Medulla oblongata (tissue), 1 donor: ENCODE data around the gene ZKSCAN3.
A peak's percentile ranks its signal among the peaks of the same experiment; 100 is the strongest.
"Not testable (repeated sequence)": the region's sequence is repeated elsewhere in the genome, so short reads cannot be mapped to it uniquely, and the experiment has no call there.

Experiments used
- DNase-seq: peaks from one replicate; pipeline ENCODE4 v3.0.0-alpha.2; 2015; ENCODE audit errors: extremely low spot score

The ZKSCAN3 gene

DNA sequence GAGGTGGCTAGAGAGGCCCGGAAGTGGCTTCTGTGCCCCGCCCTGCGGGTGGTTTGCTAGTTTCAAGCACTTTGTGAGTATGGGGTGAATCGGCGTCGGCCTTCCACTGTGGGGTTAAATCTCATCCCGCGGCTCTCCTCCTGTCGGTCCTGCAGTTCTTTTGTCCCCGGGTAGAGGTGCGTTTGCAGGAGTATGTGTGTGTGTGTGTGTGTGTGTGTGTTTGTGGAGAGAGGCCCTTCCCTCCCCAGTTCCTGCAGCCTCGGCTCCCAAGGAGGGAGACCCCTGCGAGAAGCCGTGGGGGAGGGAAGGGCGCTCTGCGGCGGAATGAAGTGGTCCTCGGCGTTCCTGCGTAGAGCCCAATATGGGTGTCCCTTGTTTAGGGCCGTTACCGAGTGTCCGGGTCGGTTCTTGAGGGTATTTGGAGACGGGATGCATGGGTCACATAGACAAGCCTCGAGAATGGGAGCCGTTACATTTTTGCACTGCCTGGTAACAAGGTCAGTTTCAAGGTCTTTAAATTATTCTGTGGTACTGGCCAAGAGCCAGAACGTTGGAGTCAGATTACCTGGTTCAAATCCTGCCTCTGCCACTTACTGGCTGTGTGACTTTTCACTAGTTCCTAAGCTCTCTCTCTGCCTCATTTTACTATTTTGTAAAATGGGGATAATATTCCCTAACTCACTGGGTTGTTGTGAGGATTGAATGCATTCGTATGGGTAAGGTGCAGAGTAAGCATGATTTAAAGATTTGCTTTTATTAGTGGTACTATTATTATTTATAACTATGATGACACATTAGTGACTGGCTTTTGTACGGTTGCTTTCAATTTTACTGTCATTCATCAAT, at the start of gene ZKSCAN3:
TSS of gene ZKSCAN3 (plus strand) at position 56 of the 846 bp plus-strand sequence. CDS start 9,640 bp downstream, outside the sequence.
- peak; percentile 89 for DNase-seq

- no peak for DNase-seq
Measured at GRCh38 chr6:28303570-28303969, 46.2 kb upstream of the ZKSCAN3 start.

GRCh38 chr6:28306363-28306762, 43.4 kb upstream of the ZKSCAN3 start:
- not testable (repeated sequence) for DNase-seq

DNA sequence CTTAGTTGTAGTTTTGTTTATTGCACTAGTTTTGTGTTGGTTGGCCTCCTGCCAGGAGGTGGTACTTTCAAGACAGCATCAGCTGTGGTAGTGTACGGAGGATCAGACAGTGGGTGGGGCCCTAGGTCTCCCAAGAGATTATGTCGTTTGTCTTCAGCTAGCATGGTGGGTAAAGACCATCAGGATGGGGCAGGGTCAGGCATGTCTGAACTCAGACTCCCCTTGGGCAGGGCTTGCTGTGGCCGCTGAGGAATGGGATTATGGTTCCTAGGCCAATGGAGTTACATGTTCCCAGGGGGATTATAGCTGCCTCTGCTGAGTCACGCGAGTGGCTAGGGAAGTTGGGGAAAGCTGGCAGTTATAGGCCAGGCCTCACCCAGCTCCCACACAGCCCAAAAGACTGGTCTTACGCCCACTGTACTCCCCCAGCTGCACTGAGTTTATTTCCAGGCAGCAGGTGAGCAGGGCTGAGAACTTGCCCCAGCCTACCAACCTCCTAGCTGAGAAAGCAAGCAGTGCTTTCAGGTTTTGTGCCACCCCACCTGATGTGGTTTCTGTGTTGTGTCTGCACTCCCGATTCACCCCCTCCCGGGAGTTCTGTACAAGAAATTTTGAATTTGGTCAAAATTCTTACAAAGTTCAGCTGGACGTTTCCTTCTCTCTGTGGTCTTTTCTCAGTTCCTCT, 38.5 kb upstream of the ZKSCAN3 start:
- DNase-seq = no peak

DNA sequence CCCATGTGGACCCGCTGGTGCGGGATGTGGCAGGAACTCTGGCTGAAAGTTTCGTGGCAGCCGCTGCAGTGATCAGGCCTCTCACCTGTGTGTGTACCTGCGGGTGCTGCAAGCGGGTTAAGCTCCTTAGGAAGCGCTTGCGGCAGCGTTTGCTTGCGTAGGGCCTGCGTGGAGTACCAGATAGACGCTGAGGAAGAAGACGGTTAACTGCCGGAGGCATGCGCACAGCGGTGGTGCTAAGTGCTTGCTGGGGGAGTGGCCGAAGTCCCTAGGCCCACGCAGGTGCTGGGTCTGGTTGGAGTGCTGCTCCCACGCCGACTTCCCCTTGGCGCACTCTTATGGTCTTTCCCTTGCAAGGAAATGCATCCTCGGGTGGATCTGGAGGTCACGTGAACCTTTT, 36.8 kb upstream of the ZKSCAN3 start:
- no peak for DNase-seq

DNA sequence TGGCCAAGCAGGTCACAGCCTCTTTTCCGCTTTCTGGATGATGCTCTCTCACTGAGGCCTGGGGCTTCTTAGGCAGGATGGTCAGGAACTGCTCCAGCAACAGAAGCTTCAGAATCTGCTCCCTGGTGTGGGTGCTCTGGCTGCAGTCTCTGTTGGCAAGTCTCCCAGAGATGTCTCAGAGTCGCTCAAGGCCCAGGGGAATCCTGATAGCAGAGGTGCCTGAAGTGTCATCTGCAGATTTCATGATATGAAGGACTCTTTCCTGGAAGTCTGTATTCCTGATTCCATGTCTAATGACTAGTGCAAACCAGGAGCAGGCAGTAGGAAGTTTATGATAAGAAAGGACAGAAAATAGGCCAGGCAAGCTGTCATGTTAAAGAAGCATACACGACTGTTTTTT, 34.1 kb upstream of the ZKSCAN3 start:
- DNase-seq = no peak

- DNase-seq = not testable (repeated sequence)
Measured at GRCh38 chr6:28317866-28318265, 31.9 kb upstream of the ZKSCAN3 start.

- DNase-seq = no peak
Measured at GRCh38 chr6:28322661-28323060, 27.1 kb upstream of the ZKSCAN3 start.

DNA sequence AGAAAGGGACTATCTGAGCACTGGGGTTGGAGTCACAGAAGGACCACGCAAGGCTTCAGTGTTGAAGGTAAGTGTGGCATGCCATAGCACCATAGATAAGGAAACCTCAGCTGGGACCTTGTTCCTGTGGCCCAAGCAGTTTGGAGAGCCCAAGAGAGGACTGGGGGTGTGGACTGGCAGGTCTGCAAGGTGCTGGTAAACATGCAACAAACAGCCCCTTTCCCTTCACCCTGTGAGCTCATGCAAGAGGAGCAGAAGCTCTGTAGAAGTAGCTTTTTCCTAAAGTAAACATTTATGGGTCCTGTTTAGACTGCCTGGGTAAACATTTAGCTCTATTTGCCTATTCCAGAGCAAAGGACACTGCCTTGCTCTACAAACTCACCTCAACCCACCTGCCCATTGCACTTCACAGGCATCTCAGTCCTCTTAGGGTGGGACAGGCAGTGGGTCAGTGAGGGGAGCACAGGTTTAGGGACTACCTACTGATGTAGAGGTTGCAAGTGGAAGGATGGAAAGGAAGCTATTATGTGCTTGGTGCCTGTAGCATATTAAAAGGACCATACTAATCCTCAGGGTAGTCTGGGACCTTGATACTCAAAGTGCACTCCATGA, 25.8 kb upstream of the ZKSCAN3 start:
- no peak for DNase-seq

DNA sequence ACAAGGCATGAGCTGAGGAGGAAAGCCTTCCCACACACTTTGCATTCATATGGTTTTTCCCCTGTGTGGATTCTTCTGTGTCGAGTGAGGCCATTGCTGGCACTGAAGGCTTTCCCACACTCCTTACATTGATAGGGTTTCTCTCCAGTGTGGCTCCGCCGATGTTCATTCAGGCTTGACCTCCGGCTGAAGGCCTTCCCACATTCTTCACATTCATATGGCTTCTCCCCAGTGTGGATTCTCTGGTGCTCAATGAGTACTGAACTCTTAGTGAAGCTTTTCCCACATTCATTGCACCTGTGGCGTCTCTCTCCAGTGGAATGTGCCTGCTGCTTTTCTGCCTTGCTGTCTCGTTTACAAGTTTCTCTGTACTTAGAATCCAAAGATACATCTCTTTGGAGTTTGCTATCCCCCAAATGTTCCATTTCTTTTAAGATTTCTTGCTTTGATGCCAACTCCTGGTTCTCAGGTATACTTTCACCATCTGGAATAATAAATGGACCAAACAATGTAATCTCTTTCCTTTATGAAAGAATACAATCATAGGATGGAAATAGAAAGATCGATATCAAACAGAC, 23.3 kb upstream of the ZKSCAN3 start:
- DNase-seq = no peak

DNA sequence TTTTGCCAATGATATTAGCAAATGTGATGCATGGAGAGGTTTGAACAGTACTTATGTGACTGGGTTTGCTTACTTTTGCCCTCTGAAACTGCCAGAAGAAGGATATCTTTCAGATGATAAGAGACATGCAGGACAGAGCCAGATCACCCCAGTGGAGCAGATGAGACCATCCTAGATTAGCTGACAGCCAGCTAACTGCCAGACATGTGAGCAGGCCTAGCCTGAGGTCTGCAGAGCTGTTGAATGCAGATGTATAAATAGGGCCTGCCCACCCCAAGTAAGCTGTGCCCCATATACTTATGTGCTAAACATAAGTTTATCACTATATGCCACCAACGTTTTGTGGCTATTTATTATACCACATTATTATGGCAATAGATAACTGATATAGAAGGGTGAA, 19.7 kb upstream of the ZKSCAN3 start:
- no peak for DNase-seq

GRCh38 chr6:28333047-28333446, 16.7 kb upstream of the ZKSCAN3 start:
- no peak for DNase-seq

DNA sequence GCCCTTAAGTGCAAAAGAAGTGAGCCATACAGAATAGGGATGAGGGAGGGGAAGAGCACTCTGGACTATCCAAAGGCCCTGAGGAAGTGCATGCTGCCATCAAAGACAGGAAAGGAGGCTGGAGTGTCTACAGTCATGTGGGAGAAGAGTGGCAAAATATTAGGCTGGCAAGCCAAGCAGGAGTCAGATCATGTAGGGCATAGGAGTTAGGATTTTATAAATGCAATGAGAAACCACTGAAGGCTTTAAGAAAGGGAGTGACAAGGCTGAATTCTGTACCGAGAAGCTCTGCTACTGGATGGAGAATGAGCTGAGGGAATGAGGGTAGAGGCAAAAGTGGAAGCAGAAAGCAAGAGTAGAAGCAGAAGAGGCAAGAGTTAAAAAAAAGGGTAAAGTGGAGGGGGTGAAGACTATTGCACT, 16.1 kb upstream of the ZKSCAN3 start:
- no peak for DNase-seq

GRCh38 chr6:28334286-28335039, 15.3 kb upstream of the ZKSCAN3 start:
- DNase-seq = no peak

DNA sequence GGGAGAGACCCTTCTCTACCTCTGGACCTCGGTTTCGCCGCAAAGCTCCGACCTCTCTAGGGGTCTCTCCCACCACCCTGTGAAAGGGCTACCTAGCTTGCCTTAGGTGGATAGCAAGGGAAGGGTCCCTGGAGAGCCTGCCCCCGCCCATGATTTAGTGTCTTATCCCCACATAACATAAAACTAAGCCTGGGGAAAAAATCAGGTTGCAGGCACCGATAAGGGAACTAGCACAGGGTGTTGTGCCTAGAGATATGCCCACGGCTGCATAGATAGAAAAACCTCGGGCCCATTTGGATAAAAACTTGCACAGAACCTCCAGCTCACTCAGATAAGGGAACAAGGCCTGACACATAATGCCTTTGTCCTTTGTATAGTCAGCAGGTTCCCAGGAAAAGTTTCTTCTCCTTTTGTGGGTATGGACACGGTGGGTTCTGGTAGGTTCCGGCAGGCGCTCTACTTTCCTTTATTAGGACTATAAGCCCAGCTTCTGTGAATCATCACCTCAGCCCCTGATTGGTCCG, 14.6 kb upstream of the ZKSCAN3 start:
- peak; percentile 96 for DNase-seq

DNA sequence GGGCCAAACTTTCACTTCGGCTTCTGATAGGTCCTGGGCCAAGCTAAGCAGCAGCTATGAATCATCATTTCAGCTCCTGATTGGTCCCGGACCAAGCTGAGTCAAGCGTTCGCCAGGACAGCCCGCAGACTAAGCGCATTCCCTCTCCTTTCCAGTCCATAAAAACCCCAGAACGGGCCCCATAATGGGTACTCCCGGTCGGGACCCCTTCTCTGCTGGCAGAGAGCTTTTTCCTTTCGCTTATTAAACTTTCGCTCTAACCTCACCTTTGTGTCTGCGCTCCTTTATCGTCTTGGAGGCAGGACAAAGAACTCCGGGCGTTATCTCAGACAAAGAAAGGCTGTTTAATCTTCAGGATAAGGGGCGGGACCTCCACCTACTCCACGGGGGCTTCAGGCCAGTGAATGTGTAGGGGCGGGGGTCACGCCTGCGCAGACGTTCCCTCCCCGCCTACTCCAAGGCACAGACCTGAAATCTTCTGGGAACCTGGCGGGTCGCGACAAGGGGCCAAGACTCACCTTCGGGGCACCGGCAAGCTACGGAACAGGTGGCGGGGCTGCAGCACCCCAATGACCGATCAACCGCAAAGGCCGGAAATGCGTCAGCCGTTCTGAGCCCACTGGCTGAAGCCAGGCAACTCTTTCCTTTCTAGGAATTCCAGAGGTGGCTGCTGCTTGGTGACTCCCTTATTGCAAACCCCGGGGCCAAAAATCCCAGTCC, 14.0 kb upstream of the ZKSCAN3 start, which contains the start of gene ZSCAN31:
TSS of gene ZSCAN31 (minus strand) at position 585 of the 720 bp plus-strand sequence. CDS start 6,465 bp downstream, outside the sequence.
- DNase-seq = peak; percentile 74

DNA sequence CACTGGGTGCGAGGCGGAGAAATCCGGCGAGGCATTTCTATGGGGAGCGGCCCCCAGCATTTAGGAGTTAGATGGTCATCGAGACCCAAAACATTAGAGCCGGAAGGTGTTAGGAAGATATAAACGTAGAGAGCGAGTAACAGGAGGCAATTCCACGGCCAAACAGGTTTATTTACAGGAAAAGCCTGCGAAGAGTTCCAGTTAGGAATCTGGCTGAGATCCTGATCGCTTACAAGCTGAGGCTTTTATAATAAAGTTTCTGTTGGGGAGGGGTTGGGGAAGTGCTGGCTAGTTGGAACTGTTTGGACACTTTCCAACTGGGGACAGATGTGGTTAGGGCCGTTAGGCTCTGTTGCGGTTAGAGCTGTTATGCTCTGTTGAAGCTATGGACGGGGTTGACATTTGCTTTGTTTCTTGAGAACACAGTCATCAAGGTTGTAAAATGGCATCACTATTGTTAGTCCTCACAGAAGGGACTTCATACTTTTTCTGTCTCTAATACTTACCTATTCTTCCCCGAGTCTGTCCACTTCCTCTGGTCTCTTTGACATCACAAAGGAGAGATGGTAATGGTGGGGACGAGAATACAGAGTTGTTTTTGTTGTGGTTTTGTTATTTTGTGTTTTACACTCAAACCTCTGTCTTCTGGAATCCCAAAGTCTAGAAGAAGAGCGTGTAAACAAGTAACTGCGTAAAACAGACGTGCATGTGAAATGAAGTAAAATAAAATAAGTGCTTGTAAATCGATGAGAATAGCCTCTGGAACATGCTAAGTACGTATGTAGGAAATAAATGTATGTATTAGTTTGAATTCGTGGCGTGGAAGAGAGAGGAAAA, 13.2 kb upstream of the ZKSCAN3 start:
- peak; percentile 70 for DNase-seq

- no peak for DNase-seq
Measured at GRCh38 chr6:28337121-28337520, 12.6 kb upstream of the ZKSCAN3 start.

- no peak for DNase-seq
Measured at GRCh38 chr6:28340310-28341095, 9.2 kb upstream of the ZKSCAN3 start.
